NCI-H1105 treated with DMSO at 0.1 percent for 48 hours (cell line): Measurements from ENCODE around the gene MED13L.

ENCODE experiments used
- DNase-seq: peaks from one replicate; lab custom pipeline; 2025; lab: John Stamatoyannopoulos, UW

Gene MED13L

GRCh38 chr12:116278279-116278626 lies 760 bp upstream of the MED13L start:
- DNase-seq: no peak

- DNase-seq: peak; percentile 78
These were observed 634 bp downstream of the MED13L start for GRCh38 chr12:116276652-116277466.

GRCh38 chr12:116274551-116275375 lies 2.7 kb downstream of the MED13L start:
- DNase-seq: no peak

GRCh38 chr12:116273813-116274550 lies 3.5 kb downstream of the MED13L start:
- no peak for DNase-seq

GRCh38 chr12:116267948-116268347 lies 9.5 kb downstream of the MED13L start:
- no peak for DNase-seq

- no peak for DNase-seq
These were observed 10.7 kb downstream of the MED13L start for GRCh38 chr12:116266631-116267349.

GRCh38 chr12:116266168-116266601 lies 11.3 kb downstream of the MED13L start:
- DNase-seq: no peak

GRCh38 chr12:116265351-116266147 lies 11.9 kb downstream of the MED13L start:
- no peak for DNase-seq

GRCh38 chr12:116264525-116265070 lies 12.9 kb downstream of the MED13L start:
- DNase-seq: no peak

- DNase-seq: peak; percentile 29
These were observed 13.6 kb downstream of the MED13L start for GRCh38 chr12:116263844-116264243.

- no peak for DNase-seq
These were observed 14.1 kb downstream of the MED13L start for GRCh38 chr12:116263431-116263830.

- no peak for DNase-seq
These were observed 14.8 kb downstream of the MED13L start for GRCh38 chr12:116262741-116263140.

GRCh38 chr12:116261525-116262100 lies 15.9 kb downstream of the MED13L start:
- no peak for DNase-seq

GRCh38 chr12:116259800-116260577 lies 17.5 kb downstream of the MED13L start:
- no peak for DNase-seq

- no peak for DNase-seq
These were observed 19.7 kb downstream of the MED13L start for GRCh38 chr12:116257826-116258225.

- DNase-seq: no peak
These were observed 20.3 kb downstream of the MED13L start for GRCh38 chr12:116257215-116257614.

- DNase-seq: no peak
These were observed 27.6 kb downstream of the MED13L start for GRCh38 chr12:116249938-116250337.

- no peak for DNase-seq
These were observed 28.6 kb downstream of the MED13L start for GRCh38 chr12:116248930-116249329.

GRCh38 chr12:116248433-116248832 lies 29.1 kb downstream of the MED13L start:
- no peak for DNase-seq
